Osteocyte (in vitro differentiated cells): ENCODE measurements around the gene C4orf46. TPM values are rescaled to one million over a fixed set of nuclear protein-coding genes. Genes with fewer than 3 reads are reported as not detected.

Experiments used
- DNase-seq: peaks from one replicate; pipeline ENCODE4 v3.0.0; 2021; ENCODE audit warnings: mixed read lengths; ENCODE audit not compliant: unreplicated experiment; ENCODE audit errors: extremely low spot score
- H3K27ac Mint-ChIP-seq: one replicate; pipeline ENCODE4 v1.8.0; 2021; ENCODE audit warnings: mild to moderate bottlenecking, mixed read lengths; ENCODE audit not compliant: unreplicated experiment
- H3K27me3 Mint-ChIP-seq: one replicate; pipeline ENCODE4 v1.8.0; 2021; ENCODE audit warnings: mixed read lengths; ENCODE audit not compliant: unreplicated experiment
- H3K36me3 Mint-ChIP-seq: one replicate; pipeline ENCODE4 v1.8.0; 2021; ENCODE audit warnings: mixed read lengths; ENCODE audit not compliant: unreplicated experiment
- H3K4me1 Mint-ChIP-seq: one replicate; pipeline ENCODE4 v1.8.0; 2021; ENCODE audit warnings: mixed read lengths; ENCODE audit not compliant: unreplicated experiment
- H3K4me3 Mint-ChIP-seq: one replicate; pipeline ENCODE4 v1.8.0; 2021; ENCODE audit warnings: mild to moderate bottlenecking, moderate library complexity, mixed read lengths; ENCODE audit not compliant: unreplicated experiment
- H3K9me3 Mint-ChIP-seq: one replicate; pipeline ENCODE4 v1.8.0; 2021; ENCODE audit warnings: mixed read lengths; ENCODE audit not compliant: unreplicated experiment
- CTCF ChIP-seq: fragments of 200-600 bp; sonication (generic); IDR thresholded peaks from 2 replicates; pipeline ENCODE4 v1.5.0; 2021; ENCODE audit warnings: antibody characterized with exemption, mild to moderate bottlenecking, moderate library complexity
- total RNA-seq: library from RNA; stranded (reverse); gene quantifications from 2 replicates; pipeline ENCODE4 v1.2.1, GENCODE V29; 2021

C4orf46 gene
- total RNA-seq, 1 donor from 2014 or later: 8.3 TPM

DNA sequence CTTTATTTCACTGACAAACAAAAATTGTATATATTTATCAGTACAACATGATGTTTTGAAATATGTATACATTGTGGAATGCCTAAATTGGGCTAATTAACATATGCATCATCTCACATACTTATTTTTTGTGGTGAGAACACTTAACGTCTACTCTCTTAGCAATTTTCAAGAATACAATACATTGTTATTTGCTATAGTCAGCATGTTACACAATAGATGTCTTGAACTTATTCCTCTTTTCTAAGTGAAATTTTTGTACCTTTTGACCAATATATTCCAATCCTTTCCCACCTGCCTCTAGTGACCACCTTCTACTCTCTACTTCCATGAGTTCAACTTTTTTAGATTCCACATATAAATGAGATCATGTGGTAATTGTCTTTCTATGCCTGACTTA is 35.1 kb downstream of the C4orf46 start:
- Mint-ChIP-seq H3K4me3 (no peak overlapping the region), H3K27me3 (peaks cover 34% of the 10 kb centered on the region), H3K9me3 (no peaks in the 10 kb centered on the region), H3K4me1 (no peaks in the 10 kb centered on the region), H3K36me3 (no peaks in the 10 kb centered on the region), H3K27ac (no peak overlapping the region)
- no peak for TF ChIP-seq CTCF
- no peak for DNase-seq

- H3K4me3 Mint-ChIP-seq: no peak overlapping the region
- no peak for DNase-seq
- H3K9me3 Mint-ChIP-seq: no peaks in the 10 kb centered on the region
- no peak for TF ChIP-seq CTCF
- peaks cover 17% of the 10 kb centered on the region for H3K27me3 Mint-ChIP-seq
- H3K36me3 Mint-ChIP-seq: no peaks in the 10 kb centered on the region
- no peak overlapping the region for H3K27ac Mint-ChIP-seq
- peaks cover 2% of the 10 kb centered on the region for H3K4me1 Mint-ChIP-seq
Observed at GRCh38 chr4:158630893-158631292, 40.8 kb downstream of the C4orf46 start.

- DNase-seq: no peak
Observed at GRCh38 chr4:158625544-158625943, 46.1 kb downstream of the C4orf46 start.

DNA sequence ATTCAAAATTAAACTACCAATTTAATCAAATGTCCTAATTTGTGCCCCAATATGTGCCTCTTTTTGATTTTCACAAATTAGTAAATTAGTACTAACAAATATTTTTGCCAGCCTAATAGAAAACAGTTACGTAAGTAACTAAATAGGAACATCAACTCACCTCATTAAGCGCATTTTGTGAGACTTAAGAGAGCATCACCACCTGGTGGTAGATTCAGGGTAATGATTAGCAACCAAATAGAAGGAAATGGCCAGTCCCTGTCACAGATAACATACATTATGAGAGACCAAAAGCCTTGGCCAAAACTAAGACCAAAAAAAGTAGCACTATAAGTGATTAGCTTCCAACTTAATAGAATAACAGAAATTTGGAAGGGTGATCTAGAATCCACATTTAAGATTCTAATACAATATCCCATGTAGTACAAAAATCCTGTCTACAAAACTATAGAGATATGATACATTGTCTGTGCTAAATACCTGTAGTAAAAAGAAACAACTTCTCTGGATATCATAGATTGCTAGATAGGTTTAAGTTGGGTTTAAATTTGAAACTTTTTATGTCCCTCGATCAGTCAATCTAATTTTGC is 46.7 kb downstream of the C4orf46 start:
- no peak for DNase-seq
- H3K4me1 Mint-ChIP-seq: no peaks in the 10 kb centered on the region
- H3K36me3 Mint-ChIP-seq: no peaks in the 10 kb centered on the region
- H3K4me3 Mint-ChIP-seq: no peak overlapping the region
- H3K27ac Mint-ChIP-seq: no peak overlapping the region
- no peaks in the 10 kb centered on the region for H3K9me3 Mint-ChIP-seq
- TF ChIP-seq CTCF: peak; percentile 85
- peaks cover 11% of the 10 kb centered on the region for H3K27me3 Mint-ChIP-seq

More at GRCh38 chr4:158625544-158625943, 46.1 kb downstream of the C4orf46 start:
- Mint-ChIP-seq H3K27ac (no peak overlapping the region), H3K9me3 (no peaks in the 10 kb centered on the region), H3K36me3 (no peaks in the 10 kb centered on the region), H3K4me1 (no peaks in the 10 kb centered on the region), H3K27me3 (peaks cover 11% of the 10 kb centered on the region), H3K4me3 (no peak overlapping the region)
- TF ChIP-seq CTCF: no peak

- Mint-ChIP-seq H3K4me1 (peaks cover 2% of the 10 kb centered on the region), H3K27me3 (peaks cover 7% of the 10 kb centered on the region)
Observed at GRCh38 chr4:158622251-158622650, 49.4 kb downstream of the C4orf46 start.

More at GRCh38 chr4:158622251-158622650, 49.4 kb downstream of the C4orf46 start:
- no peaks in the 10 kb centered on the region for H3K9me3 Mint-ChIP-seq
- no peak for DNase-seq
- no peak overlapping the region for H3K27ac Mint-ChIP-seq
- no peak for TF ChIP-seq CTCF
- no peaks in the 10 kb centered on the region for H3K36me3 Mint-ChIP-seq
- H3K4me3 Mint-ChIP-seq: no peak overlapping the region
